ENCODE measurements around the gene UGGT2. TPM values are rescaled to one million over a fixed set of nuclear protein-coding genes. Genes with fewer than 3 reads are reported as not detected.

The UGGT2 gene
- polyA plus RNA-seq, 2 of the 4 experiments (the other 2 are of a cell fraction): 10.3 to 27.9 TPM

DNA sequence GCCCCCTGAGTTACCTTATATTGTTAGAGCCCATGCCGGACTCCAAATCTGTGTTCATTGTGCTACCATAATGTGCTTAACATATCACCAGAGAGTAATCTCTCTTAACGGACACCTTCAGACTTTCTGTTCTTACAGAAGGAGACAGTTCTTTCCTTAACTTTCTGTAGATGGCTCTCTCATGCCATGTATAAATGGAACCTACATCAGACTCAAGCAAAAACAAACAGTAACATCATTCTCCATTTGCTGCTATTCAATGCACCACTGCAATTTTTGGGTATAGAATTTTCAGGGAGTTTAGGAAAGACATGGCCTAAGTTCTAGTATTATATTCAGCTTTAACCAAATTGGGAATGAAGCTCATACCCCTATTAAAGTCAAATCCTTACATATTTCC is 12.6 kb upstream of the UGGT2 start:
- ChIA-PET POLR2A (interaction anchor here (1.1 kb wide), 1 partner anchor 13 kb away, joined by 3 read pairs; the partner anchor contains the start of gene UGGT2), CTCF (interaction anchor here (0.6 to 1.0 kb wide), 2 partner anchors 8 to 13 kb away, joined by 3 read pairs; partner anchors contain the start of gene UGGT2)
- no peaks in the 10 kb centered on the region for H3K9me3 ChIP-seq
- no peak for FAIRE-seq
- 73% methylated on average over 2 of the region's 2 CpGs for WGBS (ENCODE audit: missing lambda C conversion rate)
- DNase-seq (ENCODE audit: low read depth in 1 of 2, low spot score in 1 of 2): no peak
- H3K4me3 ChIP-seq: no peak overlapping the region
- TF ChIP-seq HEYL (CRISPR knock-in tag; IDR thresholded peaks at IDR 0.05) (no peak), MAFK (IDR thresholded peaks at IDR 0.05; ENCODE audit: partially characterized antibody) (no peak), TFCP2L1 (CRISPR knock-in tag; IDR thresholded peaks at IDR 0.05) (no peak), FOSB (CRISPR knock-in tag; IDR thresholded peaks at IDR 0.05) (no peak), PHF8 (IDR thresholded peaks at IDR 0.05; ENCODE audit: borderline replicate concordance, low read depth) (no peak), CEBPB (IDR thresholded peaks at IDR 0.05) (no peak), EP300 (IDR thresholded peaks at IDR 0.05) (no peak), CBX8 (IDR thresholded peaks at IDR 0.05) (no peak), RNF2 (IDR thresholded peaks at IDR 0.05; ENCODE audit: borderline replicate concordance, low read depth) (no peak), POLR2A (IDR thresholded peaks at IDR 0.05; ENCODE audit: low read length) (no peak), RFX5 (IDR thresholded peaks at IDR 0.05) (no peak), ZFP36 (IDR thresholded peaks at IDR 0.05; ENCODE audit: borderline replicate concordance, partially characterized antibody) (no peak), RCOR1 (IDR thresholded peaks at IDR 0.05; ENCODE audit: low read depth, low read length) (no peak), RAD21 (conservative IDR thresholded peaks at IDR 0.05 in 1 of 2, IDR thresholded peaks at IDR 0.05 in 1 of 2) (no peak)
- TF ChIP-seq, protein P1, sequence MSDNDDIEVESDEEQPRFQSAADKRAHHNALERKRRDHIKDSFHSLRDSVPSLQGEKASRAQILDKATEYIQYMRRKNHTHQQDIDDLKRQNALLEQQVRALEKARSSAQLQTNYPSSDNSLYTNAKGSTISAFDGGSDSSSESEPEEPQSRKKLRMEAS (IDR thresholded peaks at IDR 0.05): no peak
- TF ChIP-seq, protein P2, sequence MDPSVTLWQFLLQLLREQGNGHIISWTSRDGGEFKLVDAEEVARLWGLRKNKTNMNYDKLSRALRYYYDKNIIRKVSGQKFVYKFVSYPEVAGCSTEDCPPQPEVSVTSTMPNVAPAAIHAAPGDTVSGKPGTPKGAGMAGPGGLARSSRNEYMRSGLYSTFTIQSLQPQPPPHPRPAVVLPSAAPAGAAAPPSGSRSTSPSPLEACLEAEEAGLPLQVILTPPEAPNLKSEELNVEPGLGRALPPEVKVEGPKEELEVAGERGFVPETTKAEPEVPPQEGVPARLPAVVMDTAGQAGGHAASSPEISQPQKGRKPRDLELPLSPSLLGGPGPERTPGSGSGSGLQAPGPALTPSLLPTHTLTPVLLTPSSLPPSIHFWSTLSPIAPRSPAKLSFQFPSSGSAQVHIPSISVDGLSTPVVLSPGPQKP (IDR thresholded peaks at IDR 0.05; ENCODE audit: low read depth, low read length): no peak
- TF ChIP-seq, protein P3, sequence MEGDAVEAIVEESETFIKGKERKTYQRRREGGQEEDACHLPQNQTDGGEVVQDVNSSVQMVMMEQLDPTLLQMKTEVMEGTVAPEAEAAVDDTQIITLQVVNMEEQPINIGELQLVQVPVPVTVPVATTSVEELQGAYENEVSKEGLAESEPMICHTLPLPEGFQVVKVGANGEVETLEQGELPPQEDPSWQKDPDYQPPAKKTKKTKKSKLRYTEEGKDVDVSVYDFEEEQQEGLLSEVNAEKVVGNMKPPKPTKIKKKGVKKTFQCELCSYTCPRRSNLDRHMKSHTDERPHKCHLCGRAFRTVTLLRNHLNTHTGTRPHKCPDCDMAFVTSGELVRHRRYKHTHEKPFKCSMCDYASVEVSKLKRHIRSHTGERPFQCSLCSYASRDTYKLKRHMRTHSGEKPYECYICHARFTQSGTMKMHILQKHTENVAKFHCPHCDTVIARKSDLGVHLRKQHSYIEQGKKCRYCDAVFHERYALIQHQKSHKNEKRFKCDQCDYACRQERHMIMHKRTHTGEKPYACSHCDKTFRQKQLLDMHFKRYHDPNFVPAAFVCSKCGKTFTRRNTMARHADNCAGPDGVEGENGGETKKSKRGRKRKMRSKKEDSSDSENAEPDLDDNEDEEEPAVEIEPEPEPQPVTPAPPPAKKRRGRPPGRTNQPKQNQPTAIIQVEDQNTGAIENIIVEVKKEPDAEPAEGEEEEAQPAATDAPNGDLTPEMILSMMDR (IDR thresholded peaks at IDR 0.05): no peak
- TF ChIP-seq, protein P4, sequence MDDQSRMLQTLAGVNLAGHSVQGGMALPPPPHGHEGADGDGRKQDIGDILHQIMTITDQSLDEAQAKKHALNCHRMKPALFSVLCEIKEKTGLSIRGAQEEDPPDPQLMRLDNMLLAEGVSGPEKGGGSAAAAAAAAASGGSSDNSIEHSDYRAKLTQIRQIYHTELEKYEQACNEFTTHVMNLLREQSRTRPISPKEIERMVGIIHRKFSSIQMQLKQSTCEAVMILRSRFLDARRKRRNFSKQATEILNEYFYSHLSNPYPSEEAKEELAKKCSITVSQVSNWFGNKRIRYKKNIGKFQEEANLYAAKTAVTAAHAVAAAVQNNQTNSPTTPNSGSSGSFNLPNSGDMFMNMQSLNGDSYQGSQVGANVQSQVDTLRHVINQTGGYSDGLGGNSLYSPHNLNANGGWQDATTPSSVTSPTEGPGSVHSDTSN (IDR thresholded peaks at IDR 0.05): no peak
- H3K4me2 ChIP-seq: no peak overlapping the region
- no peak overlapping the region for H3K27ac ChIP-seq
- no peak for ATAC-seq
- no peaks in the 10 kb centered on the region for H3K4me1 ChIP-seq

DNA sequence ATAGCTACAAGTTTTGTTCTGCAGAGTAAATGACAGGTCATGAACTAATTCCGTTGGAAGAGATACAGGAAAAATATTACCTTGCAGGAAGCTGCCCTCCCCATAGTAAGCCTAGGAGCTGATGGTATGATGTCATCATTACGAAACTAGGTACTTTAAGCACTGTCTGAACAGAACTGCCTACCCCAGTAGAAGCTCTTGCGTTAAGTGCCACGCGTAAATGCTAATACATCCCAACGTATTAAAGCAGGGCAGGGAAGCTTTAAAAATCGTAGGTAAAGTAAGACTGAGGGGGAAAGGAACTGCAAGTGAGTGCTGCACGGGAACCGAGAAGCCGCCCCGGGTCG is 572 bp downstream of the UGGT2 start:
- H3K9me3 ChIP-seq: no peaks in the 10 kb centered on the region
- peak overlapping the region; percentile 78 to 99 for H3K27ac ChIP-seq
- ATAC-seq (peak; percentile 76 to 82), FAIRE-seq (no peak), DNase-seq (ENCODE audit: low read depth in 1 of 2, low spot score in 1 of 2) (peak; percentile 39 to 62)
- POLR2A ChIA-PET: interaction anchor here (0.6 to 1.7 kb wide), 6 partner anchors 9 to 965 kb away, joined by 3 to 6 read pairs (median 3); no protein-coding TSS in a partner anchor
- H3K4me2 ChIP-seq: peak overlapping the region; percentile 73
- H3K4me3 ChIP-seq: peak overlapping the region; percentile 79
- CTCF ChIA-PET: interaction anchor here (0.9 to 1.6 kb wide), 3 partner anchors 10 to 33 kb away, joined by 3 read pairs; no protein-coding TSS in a partner anchor
- H3K4me1 ChIP-seq: peaks cover 6% of the 10 kb centered on the region; the same call in 2 of the 3 replicates
- 3% methylated on average over 12 of the region's 12 CpGs for WGBS (ENCODE audit: missing lambda C conversion rate)
- TF ChIP-seq FOSL2 (IDR thresholded peaks at IDR 0.05): no peak
- TF ChIP-seq FOSL2 (CRISPR knock-in tag; IDR thresholded peaks at IDR 0.05): 0 out of 2 replicates have a peak, but pooled peaks have one; percentile 9
- no peak for TF ChIP-seq KDM5A (IDR thresholded peaks at IDR 0.05)
- TF ChIP-seq MYC (IDR thresholded peaks at IDR 0.05; ENCODE audit: borderline replicate concordance, low read length): no peak
- TF ChIP-seq NPAS2 (CRISPR knock-in tag; IDR thresholded peaks at IDR 0.05; ENCODE audit: borderline replicate concordance): no peak
- TF ChIP-seq RCOR1 (IDR thresholded peaks at IDR 0.05; ENCODE audit: low read depth, low read length): no peak
- no peak for TF ChIP-seq NFE2L2 (conservative IDR thresholded peaks at IDR 0.05; ENCODE audit: low read length)
- no peak for TF ChIP-seq RNF2 (IDR thresholded peaks at IDR 0.05; ENCODE audit: borderline replicate concordance, low read depth)
- no peak for TF ChIP-seq MAFK (IDR thresholded peaks at IDR 0.05; ENCODE audit: partially characterized antibody)
- TF ChIP-seq CBX2 (IDR thresholded peaks at IDR 0.05; ENCODE audit: borderline replicate concordance, low read depth): no peak
- TF ChIP-seq, protein P3 (IDR thresholded peaks at IDR 0.05): no peak
- no peak for TF ChIP-seq RAD21 (conservative IDR thresholded peaks at IDR 0.05 in 1 of 2, IDR thresholded peaks at IDR 0.05 in 1 of 2)
- TF ChIP-seq, protein P5, sequence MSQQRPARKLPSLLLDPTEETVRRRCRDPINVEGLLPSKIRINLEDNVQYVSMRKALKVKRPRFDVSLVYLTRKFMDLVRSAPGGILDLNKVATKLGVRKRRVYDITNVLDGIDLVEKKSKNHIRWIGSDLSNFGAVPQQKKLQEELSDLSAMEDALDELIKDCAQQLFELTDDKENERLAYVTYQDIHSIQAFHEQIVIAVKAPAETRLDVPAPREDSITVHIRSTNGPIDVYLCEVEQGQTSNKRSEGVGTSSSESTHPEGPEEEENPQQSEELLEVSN (IDR thresholded peaks at IDR 0.05; ENCODE audit: borderline replicate concordance, low read depth): no peak
- TF ChIP-seq GATA3 (IDR thresholded peaks at IDR 0.05; ENCODE audit: borderline replicate concordance): no peak
- no peak for TF ChIP-seq CHD4 (IDR thresholded peaks at IDR 0.05; ENCODE audit: borderline replicate concordance)
- TF ChIP-seq, protein P4 (IDR thresholded peaks at IDR 0.05): no peak
- peak in 1 of 2 experiments; percentile 21; a peak in 1 of 4 replicates for TF ChIP-seq CEBPB (IDR thresholded peaks at IDR 0.05)

All from A549 (cell line).